ENCODE measurements around the gene GNG8. TPM values are rescaled to one million over a fixed set of nuclear protein-coding genes. Genes with fewer than 3 reads are reported as not detected.

GNG8 gene
- total RNA-seq, 1 experiment from 2014 or later: not detected

DNA sequence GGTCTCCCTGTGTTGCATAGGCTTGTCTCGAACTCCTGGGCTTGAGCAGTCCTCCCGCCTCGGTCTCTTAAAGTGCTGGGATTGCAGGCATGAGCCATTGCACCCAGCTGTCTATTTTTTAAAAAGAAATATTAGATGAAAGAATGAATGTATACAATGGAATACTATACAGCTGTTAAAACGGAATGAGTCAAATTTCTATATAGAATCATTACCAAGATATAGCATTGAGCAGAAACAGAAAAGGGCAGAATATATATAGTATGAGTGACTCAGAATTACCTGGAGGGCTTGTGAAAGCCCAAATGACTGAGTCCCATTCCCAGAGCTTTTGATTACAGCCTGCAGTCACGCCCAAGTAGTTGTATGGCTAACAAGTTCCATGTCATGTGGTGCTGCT, 20.5 kb upstream of the GNG8 start:
- no peak for DNase-seq
- Histone ChIP-seq H3K36me3 (replicated peaks; ENCODE audit: control insufficient read depth, insufficient read depth, low read length) (no peaks in the 10 kb centered on the region), H3K4me3 (ENCODE audit: insufficient read depth, low read depth, low read length) (no peak overlapping the region), H3K27me3 (ENCODE audit: control insufficient read depth, insufficient read depth, low read length) (peaks cover 31% of the 10 kb centered on the region)

- DNase-seq: peak; percentile 82
- Histone ChIP-seq H3K27me3 (ENCODE audit: control insufficient read depth, insufficient read depth, low read length) (peaks cover 32% of the 10 kb centered on the region), H3K4me3 (ENCODE audit: insufficient read depth, low read depth, low read length) (no peak overlapping the region), H3K36me3 (replicated peaks; ENCODE audit: control insufficient read depth, insufficient read depth, low read length) (no peaks in the 10 kb centered on the region)
Measured at GRCh38 chr19:46654621-46655152, 18.7 kb upstream of the GNG8 start.

DNA sequence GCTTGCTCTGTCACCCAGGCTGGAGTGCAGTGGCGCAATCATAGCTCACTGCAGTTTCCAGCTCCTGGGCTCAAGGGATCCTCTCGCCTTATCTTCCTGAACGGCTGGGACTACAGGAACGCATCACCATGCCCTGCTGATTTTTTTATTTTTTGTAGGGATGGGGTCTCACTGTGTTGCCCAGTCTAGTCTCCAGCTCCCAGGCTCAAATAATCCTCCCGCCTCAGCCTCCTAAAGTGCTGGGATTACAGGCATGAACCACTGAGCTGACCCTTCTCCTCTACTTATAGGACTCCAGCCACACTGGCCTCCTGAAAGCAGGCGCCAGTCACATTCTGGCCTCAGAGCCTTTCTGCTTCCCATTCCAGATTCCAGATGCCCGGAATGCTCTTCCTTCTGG, 14.4 kb upstream of the GNG8 start:
- DNase-seq: no peak
- Histone ChIP-seq H3K36me3 (replicated peaks; ENCODE audit: control insufficient read depth, insufficient read depth, low read length) (no peaks in the 10 kb centered on the region), H3K4me3 (ENCODE audit: insufficient read depth, low read depth, low read length) (no peak overlapping the region), H3K27me3 (ENCODE audit: control insufficient read depth, insufficient read depth, low read length) (peaks cover 59% of the 10 kb centered on the region)

DNA sequence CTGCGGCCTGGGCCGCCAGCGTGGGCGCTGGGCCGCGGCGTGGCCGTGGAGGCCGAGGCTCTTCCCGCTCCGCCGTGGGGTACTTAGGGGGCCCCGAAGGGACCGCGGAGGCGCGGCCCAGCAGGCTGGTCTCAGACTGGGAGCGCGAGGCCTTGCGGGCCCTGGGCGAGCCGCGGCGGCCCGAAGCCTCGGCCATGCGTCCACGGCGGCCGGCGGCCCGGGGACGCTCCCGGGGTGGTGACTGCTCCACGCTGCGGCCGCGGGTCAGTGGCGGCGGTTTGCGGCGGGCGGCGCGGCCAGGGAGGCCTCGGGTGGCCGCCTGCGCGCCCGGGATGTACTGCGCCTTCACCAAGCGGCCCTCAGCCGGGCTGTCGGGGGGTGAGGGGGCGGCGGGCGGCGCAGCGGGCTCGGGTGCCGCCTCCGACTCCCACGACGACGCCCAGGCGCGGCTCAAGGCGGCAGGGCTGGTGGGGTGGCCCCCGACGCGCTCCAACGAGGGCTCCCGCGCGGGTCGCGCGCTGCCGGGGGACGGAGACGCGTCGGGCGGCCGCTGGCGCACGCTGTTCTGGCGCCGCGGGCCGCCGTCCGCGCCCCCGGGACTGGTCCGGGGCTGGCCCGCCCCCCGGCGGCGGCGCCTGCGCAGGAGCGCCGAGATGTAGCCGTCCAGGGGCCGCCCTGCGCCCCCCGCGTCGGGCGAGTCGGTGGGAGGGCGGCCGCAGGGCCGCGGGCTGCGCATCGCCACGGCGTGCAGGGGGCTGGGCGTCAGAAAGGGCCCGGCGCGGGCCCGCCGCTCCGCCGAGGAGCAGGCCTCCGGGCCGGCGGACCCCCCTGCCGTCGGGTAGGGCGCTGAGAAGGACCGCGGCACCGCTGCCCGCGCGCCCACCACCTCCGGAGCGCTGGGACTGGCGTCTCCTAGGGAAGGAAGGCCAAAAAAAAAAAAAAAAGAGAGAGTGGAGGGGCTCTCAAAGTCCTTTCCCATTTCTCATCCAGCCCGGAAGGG, 13.3 kb upstream of the GNG8 start:
- peak; percentile 94 for DNase-seq
- peak overlapping the region; percentile 27; the same call in 1 of the 2 replicates for H3K4me3 ChIP-seq (ENCODE audit: insufficient read depth, low read depth, low read length)
- no peaks in the 10 kb centered on the region for H3K36me3 ChIP-seq (replicated peaks; ENCODE audit: control insufficient read depth, insufficient read depth, low read length)
- peaks cover 69% of the 10 kb centered on the region for H3K27me3 ChIP-seq (ENCODE audit: control insufficient read depth, insufficient read depth, low read length)

GRCh38 chr19:46648060-46648960, 12.3 kb upstream of the GNG8 start:
- Histone ChIP-seq H3K4me3 (ENCODE audit: insufficient read depth, low read depth, low read length) (peak overlapping the region; percentile 27; the same call in 1 of the 2 replicates), H3K27me3 (ENCODE audit: control insufficient read depth, insufficient read depth, low read length) (peaks cover 65% of the 10 kb centered on the region), H3K36me3 (replicated peaks; ENCODE audit: control insufficient read depth, insufficient read depth, low read length) (no peaks in the 10 kb centered on the region)
- peak; percentile 88 for DNase-seq

GRCh38 chr19:46646402-46646801, 10.4 kb upstream of the GNG8 start:
- H3K4me3 ChIP-seq (ENCODE audit: insufficient read depth, low read depth, low read length): no peak overlapping the region
- peaks cover 67% of the 10 kb centered on the region for H3K27me3 ChIP-seq (ENCODE audit: control insufficient read depth, insufficient read depth, low read length)
- no peak for DNase-seq
- no peaks in the 10 kb centered on the region for H3K36me3 ChIP-seq (replicated peaks; ENCODE audit: control insufficient read depth, insufficient read depth, low read length)

GRCh38 chr19:46644720-46645119, 8.7 kb upstream of the GNG8 start:
- Histone ChIP-seq H3K36me3 (replicated peaks; ENCODE audit: control insufficient read depth, insufficient read depth, low read length) (no peaks in the 10 kb centered on the region), H3K4me3 (ENCODE audit: insufficient read depth, low read depth, low read length) (no peak overlapping the region), H3K27me3 (ENCODE audit: control insufficient read depth, insufficient read depth, low read length) (peaks cover 70% of the 10 kb centered on the region)
- DNase-seq: peak; percentile 33

DNA sequence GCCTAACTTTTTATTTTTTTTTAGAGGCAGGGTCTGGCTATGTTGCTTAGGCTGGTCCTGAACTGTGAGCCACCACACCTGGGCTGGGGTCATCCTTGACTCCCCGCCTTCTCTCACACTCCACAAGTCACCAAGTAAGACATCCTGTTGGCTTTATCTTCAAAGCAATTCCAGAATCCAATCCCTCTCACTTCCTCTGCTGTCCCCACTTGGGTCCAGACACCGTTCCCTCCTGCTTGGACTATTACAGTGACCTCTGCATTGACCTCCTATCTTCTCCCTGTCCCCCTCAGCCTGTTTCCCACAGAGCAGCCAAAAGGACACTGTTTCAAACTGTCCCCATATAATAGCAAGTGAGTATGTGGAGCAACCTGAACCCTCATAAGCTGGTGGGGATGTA, 4.7 kb upstream of the GNG8 start:
- Histone ChIP-seq H3K27me3 (ENCODE audit: control insufficient read depth, insufficient read depth, low read length) (peaks cover 65% of the 10 kb centered on the region), H3K36me3 (replicated peaks; ENCODE audit: control insufficient read depth, insufficient read depth, low read length) (no peaks in the 10 kb centered on the region), H3K4me3 (ENCODE audit: insufficient read depth, low read depth, low read length) (no peak overlapping the region)
- no peak for DNase-seq

DNA sequence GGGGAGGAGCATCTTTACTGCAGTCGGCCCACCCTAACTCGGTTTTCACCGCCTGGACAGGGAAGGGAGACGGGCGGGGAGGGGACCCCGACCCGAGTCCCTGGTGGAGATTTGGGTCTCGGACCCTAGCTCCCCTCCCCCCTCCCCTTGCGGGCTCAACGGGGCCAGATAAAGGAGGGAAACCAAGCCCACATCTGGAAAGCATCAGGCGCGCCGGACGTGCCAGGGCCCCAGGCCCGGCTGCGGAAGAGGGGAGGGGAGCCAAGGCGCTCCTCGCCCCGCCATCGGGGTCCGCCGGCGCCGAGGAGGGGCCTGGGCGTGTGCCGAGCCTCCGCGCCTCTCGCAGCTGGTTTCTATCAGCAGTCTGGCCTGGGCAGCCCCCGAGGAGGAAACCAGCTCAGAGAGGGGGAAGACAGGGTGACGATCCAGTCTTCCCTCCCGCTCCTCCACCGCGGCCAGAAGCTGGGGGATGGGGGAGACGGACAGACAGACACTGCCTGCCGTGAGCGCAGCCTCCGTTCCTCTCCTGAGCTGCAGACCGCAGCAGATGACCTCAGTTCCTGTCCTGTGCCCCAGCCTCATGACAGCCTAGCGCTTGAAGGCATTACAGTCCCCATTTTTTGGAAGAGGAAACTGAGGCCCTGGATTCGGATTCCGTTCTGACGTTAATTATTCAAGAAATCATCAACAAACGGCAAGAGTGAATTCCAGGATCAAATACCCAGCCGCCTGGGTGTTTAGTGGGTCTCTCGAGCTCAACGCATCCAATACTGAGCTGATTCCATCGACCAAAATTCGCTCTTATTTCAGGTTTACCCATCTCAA, 3.6 kb upstream of the GNG8 start:
- peak overlapping the region; percentile 59 for H3K4me3 ChIP-seq (ENCODE audit: insufficient read depth, low read depth, low read length)
- no peaks in the 10 kb centered on the region for H3K36me3 ChIP-seq (replicated peaks; ENCODE audit: control insufficient read depth, insufficient read depth, low read length)
- peak; percentile 92 for DNase-seq
- H3K27me3 ChIP-seq (ENCODE audit: control insufficient read depth, insufficient read depth, low read length): peaks cover 63% of the 10 kb centered on the region

- H3K4me3 ChIP-seq (ENCODE audit: insufficient read depth, low read depth, low read length): no peak overlapping the region
- no peak for DNase-seq
- H3K36me3 ChIP-seq (replicated peaks; ENCODE audit: control insufficient read depth, insufficient read depth, low read length): no peaks in the 10 kb centered on the region
- peaks cover 72% of the 10 kb centered on the region for H3K27me3 ChIP-seq (ENCODE audit: control insufficient read depth, insufficient read depth, low read length)
Measured at GRCh38 chr19:46637224-46637623, 1.2 kb upstream of the GNG8 start.

DNA sequence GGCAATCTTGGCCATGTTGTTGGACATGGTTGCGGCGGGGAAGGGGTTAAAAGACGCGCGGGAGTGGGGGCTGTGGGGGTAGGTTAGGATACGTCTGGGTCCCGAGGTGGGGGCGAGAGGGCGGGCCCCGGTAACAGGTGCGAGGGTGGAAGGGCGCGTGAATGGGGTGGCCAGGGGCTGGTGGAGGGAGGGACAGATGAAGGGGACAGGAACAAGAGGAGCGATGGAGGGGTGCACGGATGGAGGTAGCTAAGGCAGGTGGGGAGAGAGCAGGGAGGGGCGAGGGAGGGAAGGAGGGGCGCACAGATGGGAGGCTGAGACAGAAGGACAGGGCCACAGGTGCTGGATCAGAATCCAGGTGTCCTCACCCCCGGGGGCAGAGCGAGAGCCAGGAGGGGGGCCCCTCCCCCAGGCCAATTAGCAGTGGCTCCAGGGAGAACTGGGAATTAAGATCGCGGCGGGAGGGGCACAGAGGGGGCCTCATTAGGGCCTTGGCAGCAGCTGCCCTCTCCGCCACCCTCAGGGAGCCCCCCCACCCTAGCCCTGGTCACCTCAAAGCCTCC, 1.3 kb downstream of the GNG8 start:
- Histone ChIP-seq H3K27me3 (ENCODE audit: control insufficient read depth, insufficient read depth, low read length) (peaks cover 60% of the 10 kb centered on the region), H3K4me3 (ENCODE audit: insufficient read depth, low read depth, low read length) (peak overlapping the region; percentile 46)
- peak; percentile 85 for DNase-seq

GRCh38 chr19:46634045-46634655, 1.9 kb downstream of the GNG8 start:
- Histone ChIP-seq H3K36me3 (replicated peaks; ENCODE audit: control insufficient read depth, insufficient read depth, low read length) (no peaks in the 10 kb centered on the region), H3K4me3 (ENCODE audit: insufficient read depth, low read depth, low read length) (peak overlapping the region; percentile 46), H3K27me3 (ENCODE audit: control insufficient read depth, insufficient read depth, low read length) (peaks cover 54% of the 10 kb centered on the region)
- peak; percentile 100 for DNase-seq

More for the DNA sequence above, 1.3 kb downstream of the GNG8 start:
- no peaks in the 10 kb centered on the region for H3K36me3 ChIP-seq (replicated peaks; ENCODE audit: control insufficient read depth, insufficient read depth, low read length)

DNA sequence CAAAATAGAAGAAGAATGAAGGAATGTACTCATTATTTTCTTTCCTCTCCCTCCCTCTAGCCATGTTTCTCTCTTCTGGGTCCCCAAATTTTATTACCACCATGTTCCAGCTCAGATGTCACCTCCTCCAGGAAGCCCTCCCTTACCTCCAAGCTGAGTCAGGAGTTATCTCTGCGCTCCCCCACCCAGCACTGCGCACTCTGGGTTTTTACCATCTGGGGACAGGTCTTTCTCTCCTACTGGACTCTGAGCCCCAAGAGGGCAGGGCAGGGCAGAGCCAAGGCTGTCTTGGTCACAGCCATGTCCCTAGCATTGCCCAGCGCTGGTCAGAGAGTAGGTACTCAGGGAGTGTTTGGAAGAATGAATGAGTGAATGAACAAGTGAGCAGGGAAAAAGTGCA, 2.9 kb downstream of the GNG8 start:
- peak; percentile 17 for DNase-seq
- H3K36me3 ChIP-seq (replicated peaks; ENCODE audit: control insufficient read depth, insufficient read depth, low read length): no peaks in the 10 kb centered on the region
- H3K27me3 ChIP-seq (ENCODE audit: control insufficient read depth, insufficient read depth, low read length): peaks cover 48% of the 10 kb centered on the region
- no peak overlapping the region for H3K4me3 ChIP-seq (ENCODE audit: insufficient read depth, low read depth, low read length)
